CD4-positive, alpha-beta T cell treated with Interleukin-15 for 4 hours (primary cell): ENCODE data around the gene LSM4.
"Not testable (repeated sequence)": the region's sequence is repeated elsewhere in the genome, so short reads cannot be mapped to it uniquely, and the experiment has no call there.

Experiments used
- DNase-seq: peaks from one replicate; pipeline ENCODE4 v3.0.0-alpha.2; 2020; ENCODE audit warnings: low spot score

The LSM4 gene

DNA sequence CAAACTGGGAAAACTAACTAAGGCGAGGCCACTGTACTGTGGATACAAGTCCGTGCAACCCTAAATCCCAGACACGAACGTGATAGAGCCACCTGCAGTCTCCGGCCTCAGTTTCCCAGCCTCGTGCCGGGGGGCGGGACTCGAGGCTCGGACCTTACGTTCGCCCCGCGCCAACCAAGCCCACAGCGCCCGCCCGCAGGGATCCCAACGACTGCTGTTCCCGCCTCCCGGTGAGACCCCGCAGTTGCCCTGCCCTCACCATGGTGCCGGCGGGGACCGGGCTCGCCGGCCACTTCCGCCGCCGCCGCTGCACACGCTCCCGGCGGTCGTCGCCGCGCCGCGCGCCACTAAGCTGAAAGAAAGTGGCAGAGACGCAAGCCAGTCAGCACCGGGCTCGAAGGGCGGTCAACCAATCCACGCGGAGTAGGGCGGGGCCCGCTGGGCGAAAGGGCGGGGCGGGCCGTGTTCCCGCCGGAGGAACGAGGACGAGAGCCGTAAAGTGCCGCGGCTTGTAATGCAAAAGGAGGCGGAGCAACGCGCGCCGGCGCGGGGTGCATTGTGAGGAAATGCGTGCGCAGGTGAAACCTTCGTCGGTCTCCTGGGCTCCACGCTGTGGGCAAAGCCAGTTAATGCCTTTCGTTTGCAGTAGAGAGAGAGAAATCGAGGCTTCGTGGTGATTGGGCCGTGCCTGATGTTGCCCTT is at the start of gene LSM4:
LSM4 (minus strand) TSS at position 318 of the 702 bp plus-strand sequence; CDS start at position 262, 56 bp downstream.
- DNase-seq = peak; percentile 99

GRCh38 chr19:18368504-18369222 is 45.8 kb upstream of the LSM4 start:
- DNase-seq = no peak

DNA sequence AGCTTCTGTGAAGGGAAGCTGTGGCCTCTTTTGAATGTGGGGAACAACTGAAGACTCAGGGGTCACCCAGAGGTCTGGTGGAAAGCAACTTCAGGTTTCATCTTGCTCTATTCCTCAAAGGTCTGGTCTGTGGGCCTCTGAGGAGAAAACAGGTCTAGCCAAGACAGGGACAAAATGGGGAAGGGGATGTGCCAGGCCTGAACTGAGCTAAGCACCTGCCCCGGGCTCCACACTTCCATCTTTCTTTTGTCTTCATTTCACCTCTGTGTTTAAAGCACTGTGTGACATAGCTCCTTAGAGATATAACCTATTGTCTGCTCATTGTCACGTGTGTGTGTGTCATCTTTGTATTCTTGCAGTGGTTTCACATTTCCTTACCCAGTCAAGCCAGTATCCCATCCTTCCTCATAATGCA is 43.2 kb upstream of the LSM4 start:
- DNase-seq = no peak

GRCh38 chr19:18364826-18365528 is 42.1 kb upstream of the LSM4 start:
- no peak for DNase-seq

DNA sequence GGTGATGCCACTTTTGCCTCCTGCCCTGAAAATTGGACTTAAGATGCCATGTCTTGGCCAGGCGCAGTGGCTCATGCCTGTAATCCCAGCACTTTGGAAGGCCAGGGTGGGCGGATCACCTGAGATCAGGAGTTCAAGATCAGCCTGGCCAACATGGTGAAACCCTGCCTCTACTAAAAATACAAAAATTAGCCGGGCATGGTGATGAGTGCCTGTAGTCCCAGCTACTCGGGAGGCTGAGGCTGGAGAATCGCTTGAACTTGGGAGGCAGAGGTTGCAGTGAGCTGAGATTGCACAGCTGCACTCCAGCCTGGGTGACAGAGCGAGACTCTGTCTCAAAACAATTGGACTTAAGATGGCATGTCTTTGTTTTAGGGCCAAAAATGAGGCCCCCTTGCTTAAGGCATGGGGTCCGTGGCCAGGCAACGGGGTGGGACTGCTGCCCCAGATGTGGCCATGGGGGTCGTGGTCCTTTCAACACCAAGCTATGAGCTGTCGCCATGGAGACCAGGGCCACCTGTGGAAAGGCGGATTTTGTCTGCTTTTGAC is 41.5 kb upstream of the LSM4 start:
- DNase-seq = not testable (repeated sequence)

DNA sequence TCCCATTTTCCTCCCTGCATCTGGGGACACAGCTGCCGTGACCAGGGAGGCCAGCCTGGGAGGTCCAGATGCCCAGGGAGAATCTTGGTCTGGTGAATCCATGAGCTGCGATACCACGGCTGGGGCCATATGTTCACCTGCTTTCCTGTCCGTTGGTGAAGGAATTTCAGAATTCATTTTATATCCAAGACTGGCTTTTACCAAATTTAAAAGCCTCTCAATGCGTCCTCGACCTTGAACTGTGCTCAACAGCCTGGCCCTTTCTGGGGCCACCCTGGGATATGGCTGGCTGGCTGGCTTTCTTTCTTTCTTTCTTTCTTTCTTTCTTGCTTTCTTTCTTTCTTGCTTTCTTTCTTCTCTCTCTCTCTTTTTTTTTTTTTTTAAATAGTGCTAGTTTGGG is 40.9 kb upstream of the LSM4 start:
- DNase-seq = no peak

DNA sequence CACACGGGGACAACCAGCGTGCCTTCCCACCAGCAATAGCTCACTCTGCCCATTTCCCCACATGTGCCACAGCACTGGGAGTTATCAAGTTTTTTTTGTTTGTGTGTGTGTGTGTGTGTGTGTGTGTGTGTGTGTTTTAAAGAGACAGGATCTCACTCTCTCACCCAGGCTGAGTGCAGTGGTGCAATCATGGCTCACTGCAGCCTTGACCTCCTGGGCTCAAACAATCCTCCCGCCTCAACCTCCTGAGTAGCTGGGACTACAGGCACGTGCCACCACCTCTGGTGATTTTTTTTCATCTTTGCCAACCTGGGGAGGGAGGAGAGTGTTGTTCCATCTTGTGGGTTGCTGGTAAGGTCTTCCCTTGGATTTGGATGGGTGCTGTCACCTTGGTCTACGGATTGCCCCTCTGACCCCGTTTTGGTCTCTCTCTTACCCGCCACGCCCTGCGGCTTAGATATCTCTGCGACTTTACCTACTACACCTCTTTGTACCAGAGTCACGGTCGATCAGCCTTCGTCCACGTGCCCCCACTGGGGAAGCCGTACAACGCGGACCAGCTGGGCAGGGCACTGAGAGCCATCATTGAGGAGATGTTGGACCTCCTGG is 40.2 kb upstream of the LSM4 start:
- DNase-seq = no peak

- DNase-seq = no peak
Measured at GRCh38 chr19:18361646-18362045, 38.8 kb upstream of the LSM4 start.

DNA sequence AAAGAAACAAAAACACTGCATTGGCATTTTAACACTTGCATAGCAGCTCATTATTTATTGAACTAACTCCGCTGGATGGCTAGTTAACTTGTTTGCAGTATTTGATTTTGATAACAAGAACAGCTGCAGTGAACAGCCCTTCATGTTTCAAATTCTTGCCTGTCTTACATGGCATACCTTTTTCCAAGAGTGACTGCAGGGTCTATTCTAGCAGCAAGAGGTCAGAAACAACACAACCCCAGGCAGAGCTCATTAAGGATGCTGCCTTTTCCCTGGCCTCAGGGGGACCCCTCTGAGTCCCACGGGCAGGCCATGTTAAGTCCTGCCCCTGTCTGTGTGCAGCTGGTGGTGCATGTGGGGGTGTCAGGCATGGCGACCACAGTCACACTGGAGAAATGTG is 34.2 kb upstream of the LSM4 start:
- no peak for DNase-seq

DNA sequence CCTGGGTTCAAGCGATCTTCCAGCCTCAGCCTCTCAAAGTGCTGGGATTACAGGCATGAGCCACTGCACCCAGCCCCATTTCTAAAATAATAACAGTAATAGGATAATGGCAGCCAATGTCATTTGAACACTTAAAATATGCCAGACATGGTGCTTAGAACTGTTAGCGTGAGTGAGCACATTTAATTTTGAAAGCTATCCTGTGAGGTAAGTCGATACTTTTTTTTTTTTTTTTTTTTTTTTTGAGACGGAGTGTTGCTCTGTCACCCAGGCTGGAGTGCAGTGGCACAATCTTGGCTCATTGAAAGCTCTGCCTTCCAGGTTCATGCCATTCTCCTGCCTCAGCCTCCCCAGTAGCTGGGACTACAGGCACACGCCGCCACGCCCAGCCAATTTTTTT is 31.9 kb upstream of the LSM4 start:
- DNase-seq = not testable (repeated sequence)

GRCh38 chr19:18353378-18354005 is 30.6 kb upstream of the LSM4 start:
- DNase-seq = no peak

GRCh38 chr19:18351544-18351943 is 28.7 kb upstream of the LSM4 start:
- DNase-seq = no peak

- DNase-seq = no peak
Measured at GRCh38 chr19:18350490-18350889, 27.6 kb upstream of the LSM4 start.

- peak; percentile 11 for DNase-seq
Measured at GRCh38 chr19:18349524-18350128, 26.8 kb upstream of the LSM4 start.

DNA sequence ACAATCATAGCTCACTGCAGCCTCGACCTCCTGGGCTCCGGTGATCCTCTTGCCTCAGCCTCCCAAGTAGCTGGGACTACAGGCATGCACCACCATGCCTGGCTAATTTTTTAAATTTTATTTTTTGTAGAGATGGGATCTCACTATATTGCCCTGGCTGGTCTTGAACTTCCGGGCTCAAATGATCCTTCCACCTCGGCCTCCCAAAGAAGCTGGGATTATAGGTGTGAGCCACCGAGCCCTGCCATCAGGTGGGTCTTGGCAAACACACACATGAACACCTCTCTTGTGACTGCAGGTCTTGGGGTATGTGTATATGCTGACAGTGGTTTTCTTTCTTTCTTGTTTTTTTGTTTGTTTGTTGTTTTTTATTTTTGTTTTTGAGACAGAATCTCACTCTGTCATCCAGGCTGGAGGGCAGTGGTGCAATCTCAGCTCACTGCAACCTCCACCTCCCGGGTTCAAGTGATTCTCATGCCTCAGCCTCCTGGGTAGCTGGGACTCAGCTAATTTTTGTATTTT is 26.0 kb upstream of the LSM4 start:
- not testable (repeated sequence) for DNase-seq

DNA sequence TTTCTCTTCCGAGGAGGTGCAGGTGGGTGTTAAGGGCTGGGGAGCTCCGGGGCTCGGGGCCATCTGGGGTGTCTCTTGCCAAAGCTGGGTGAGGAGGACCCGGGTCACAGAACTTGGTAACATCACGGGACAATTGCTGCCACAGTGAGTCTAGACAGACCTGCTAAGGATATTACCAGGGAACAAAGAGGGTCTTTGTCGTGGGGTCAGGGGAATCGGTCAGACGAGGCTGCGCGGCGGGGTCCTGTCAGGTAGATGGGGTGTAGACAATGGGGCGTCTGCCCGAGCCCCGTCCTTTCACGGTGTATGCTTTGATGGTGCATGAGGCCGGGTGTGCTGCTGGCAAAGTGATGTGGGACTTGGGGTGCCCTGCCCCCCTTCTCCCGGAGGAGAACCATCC is 25.3 kb upstream of the LSM4 start:
- no peak for DNase-seq

DNA sequence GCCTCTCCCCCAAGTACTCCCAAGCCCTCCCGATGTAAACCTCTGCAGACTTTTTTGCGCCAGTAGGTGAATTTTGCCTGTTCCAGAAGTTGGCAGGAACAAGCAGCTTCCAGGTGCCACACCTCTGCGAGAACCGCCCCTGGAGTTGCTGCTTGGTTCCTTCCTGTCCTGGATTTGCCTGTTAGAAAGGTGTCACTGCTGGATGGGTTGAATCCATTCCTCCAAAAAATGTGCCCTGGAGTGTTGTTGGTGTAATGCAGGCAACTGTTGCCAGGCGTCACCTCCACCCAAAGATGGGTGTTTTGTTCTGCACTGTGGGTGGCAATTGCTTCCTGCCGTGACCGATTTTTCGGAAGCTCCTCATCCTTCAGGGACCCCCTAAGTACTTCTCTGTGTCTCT is 23.2 kb upstream of the LSM4 start:
- DNase-seq = no peak

GRCh38 chr19:18345296-18345695 is 22.4 kb upstream of the LSM4 start:
- no peak for DNase-seq

DNA sequence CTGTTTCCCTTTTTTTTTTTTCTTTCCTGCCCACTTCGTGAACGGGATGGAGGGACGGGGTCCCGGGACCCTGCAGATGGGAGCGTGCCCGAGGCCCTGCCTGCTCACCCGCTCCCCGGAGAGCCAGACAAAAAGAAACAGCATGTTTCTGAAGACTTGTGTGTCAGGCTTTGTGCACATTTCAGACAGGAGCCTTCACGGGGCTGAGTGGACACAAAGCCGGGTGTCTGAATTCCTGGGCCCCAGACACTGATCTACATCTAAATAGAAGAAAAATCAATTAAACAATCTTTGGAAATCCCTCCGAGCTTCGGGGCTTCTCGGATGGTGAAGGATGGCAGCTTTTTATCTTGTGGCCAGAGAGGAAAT is 21.7 kb upstream of the LSM4 start:
- no peak for DNase-seq

- DNase-seq = no peak
Measured at GRCh38 chr19:18342090-18342632, 19.3 kb upstream of the LSM4 start.
